ENCODE data around the gene PAX3. TPM values are rescaled to one million over a fixed set of nuclear protein-coding genes. Genes with fewer than 3 reads are reported as not detected.

The PAX3 gene
- total RNA-seq, 1 experiment from 2014 or later = not detected

DNA sequence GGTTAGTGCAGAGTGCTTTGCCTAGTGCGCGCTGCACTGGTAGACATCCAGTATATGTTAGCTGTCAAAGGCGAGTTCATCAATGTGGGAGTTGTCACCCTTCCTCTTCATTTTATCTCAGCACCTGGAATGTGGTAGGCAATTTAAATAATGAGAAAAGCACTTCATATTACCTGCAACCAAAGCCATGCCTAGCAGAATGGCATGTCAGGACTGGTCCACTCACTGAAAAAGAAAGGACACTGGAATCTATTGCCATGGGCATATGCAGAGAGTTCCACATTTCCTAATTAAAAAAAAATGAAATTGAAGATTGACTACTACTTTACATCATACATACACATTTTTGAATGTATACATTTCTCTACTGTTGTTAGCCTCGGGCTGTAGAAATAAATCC lies 139.6 kb downstream of the PAX3 start:
- Histone ChIP-seq H3K4me2 (ENCODE audit: low read length) (no peak overlapping the region), H3K9me3 (ENCODE audit: control insufficient read depth in 1 of 2, insufficient read depth in 1 of 2, low read depth in 1 of 2, low read length in 2 of 2) (no peaks in the 10 kb centered on the region), H3K27me3 (ENCODE audit: insufficient read depth, low read length) (peaks cover 24% of the 10 kb centered on the region), H3K79me2 (ENCODE audit: insufficient read depth, low read length) (no peaks in the 10 kb centered on the region), H3K36me3 (ENCODE audit: control insufficient read depth in 1 of 2, insufficient read depth in 2 of 2, low read length in 2 of 2) (no peaks in the 10 kb centered on the region), H2AFZ (ENCODE audit: low read depth, low read length, poor library complexity, severe bottlenecking) (no peak overlapping the region), H3K9ac (ENCODE audit: low read length) (no peak overlapping the region), H3K4me1 (ENCODE audit: control insufficient read depth in 1 of 2, insufficient read depth in 2 of 2, low read length in 2 of 2) (no peaks in the 10 kb centered on the region), H3K27ac (ENCODE audit: low read depth, low read length) (no peak overlapping the region), H3K4me3 (replicated peaks in 1 of 2; ENCODE audit: low read depth in 1 of 2, low read length in 2 of 2) (no peak overlapping the region), H3K9me2 (ENCODE audit: insufficient read depth) (no peaks in the 10 kb centered on the region), H4K20me1 (ENCODE audit: insufficient read depth) (no peaks in the 10 kb centered on the region)
- no TSS peak for BruUV-seq (replicated peaks)
- no peak for DNase-seq (ENCODE audit: low read depth, low spot score)
- TF ChIP-seq ZFX (IDR thresholded peaks at IDR 0.05) = no peak
- TF ChIP-seq RAD21 (IDR thresholded peaks at IDR 0.05; ENCODE audit: low read depth) = no peak
- TF ChIP-seq SRF (IDR thresholded peaks at IDR 0.05; ENCODE audit: low read depth) = no peak
- TF ChIP-seq, protein P1, sequence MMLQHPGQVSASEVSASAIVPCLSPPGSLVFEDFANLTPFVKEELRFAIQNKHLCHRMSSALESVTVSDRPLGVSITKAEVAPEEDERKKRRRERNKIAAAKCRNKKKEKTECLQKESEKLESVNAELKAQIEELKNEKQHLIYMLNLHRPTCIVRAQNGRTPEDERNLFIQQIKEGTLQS (IDR thresholded peaks at IDR 0.05) = no peak
- no peak for TF ChIP-seq CEBPB (IDR thresholded peaks at IDR 0.05; ENCODE audit: low read depth)
- TF ChIP-seq SP1 (IDR thresholded peaks at IDR 0.05; ENCODE audit: low read depth) = no peak
- TF ChIP-seq POLR2AphosphoS5 (IDR thresholded peaks at IDR 0.05; ENCODE audit: low read depth, low read length) = no peak
- no peak for TF ChIP-seq YY1 (IDR thresholded peaks at IDR 0.05; ENCODE audit: extremely low read depth, insufficient replicate concordance, low read depth, low read length)
- TF ChIP-seq, protein P2, sequence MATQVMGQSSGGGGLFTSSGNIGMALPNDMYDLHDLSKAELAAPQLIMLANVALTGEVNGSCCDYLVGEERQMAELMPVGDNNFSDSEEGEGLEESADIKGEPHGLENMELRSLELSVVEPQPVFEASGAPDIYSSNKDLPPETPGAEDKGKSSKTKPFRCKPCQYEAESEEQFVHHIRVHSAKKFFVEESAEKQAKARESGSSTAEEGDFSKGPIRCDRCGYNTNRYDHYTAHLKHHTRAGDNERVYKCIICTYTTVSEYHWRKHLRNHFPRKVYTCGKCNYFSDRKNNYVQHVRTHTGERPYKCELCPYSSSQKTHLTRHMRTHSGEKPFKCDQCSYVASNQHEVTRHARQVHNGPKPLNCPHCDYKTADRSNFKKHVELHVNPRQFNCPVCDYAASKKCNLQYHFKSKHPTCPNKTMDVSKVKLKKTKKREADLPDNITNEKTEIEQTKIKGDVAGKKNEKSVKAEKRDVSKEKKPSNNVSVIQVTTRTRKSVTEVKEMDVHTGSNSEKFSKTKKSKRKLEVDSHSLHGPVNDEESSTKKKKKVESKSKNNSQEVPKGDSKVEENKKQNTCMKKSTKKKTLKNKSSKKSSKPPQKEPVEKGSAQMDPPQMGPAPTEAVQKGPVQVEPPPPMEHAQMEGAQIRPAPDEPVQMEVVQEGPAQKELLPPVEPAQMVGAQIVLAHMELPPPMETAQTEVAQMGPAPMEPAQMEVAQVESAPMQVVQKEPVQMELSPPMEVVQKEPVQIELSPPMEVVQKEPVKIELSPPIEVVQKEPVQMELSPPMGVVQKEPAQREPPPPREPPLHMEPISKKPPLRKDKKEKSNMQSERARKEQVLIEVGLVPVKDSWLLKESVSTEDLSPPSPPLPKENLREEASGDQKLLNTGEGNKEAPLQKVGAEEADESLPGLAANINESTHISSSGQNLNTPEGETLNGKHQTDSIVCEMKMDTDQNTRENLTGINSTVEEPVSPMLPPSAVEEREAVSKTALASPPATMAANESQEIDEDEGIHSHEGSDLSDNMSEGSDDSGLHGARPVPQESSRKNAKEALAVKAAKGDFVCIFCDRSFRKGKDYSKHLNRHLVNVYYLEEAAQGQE (IDR thresholded peaks at IDR 0.05; ENCODE audit: low read depth) = no peak
- no peak for TF ChIP-seq POLR2A (IDR thresholded peaks at IDR 0.05; ENCODE audit: borderline replicate concordance, extremely low read depth, insufficient read depth, insufficient read length)
- TF ChIP-seq, protein P3, sequence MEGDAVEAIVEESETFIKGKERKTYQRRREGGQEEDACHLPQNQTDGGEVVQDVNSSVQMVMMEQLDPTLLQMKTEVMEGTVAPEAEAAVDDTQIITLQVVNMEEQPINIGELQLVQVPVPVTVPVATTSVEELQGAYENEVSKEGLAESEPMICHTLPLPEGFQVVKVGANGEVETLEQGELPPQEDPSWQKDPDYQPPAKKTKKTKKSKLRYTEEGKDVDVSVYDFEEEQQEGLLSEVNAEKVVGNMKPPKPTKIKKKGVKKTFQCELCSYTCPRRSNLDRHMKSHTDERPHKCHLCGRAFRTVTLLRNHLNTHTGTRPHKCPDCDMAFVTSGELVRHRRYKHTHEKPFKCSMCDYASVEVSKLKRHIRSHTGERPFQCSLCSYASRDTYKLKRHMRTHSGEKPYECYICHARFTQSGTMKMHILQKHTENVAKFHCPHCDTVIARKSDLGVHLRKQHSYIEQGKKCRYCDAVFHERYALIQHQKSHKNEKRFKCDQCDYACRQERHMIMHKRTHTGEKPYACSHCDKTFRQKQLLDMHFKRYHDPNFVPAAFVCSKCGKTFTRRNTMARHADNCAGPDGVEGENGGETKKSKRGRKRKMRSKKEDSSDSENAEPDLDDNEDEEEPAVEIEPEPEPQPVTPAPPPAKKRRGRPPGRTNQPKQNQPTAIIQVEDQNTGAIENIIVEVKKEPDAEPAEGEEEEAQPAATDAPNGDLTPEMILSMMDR (IDR thresholded peaks at IDR 0.05 in 2 of 3, conservative IDR thresholded peaks at IDR 0.05 in 1 of 3; ENCODE audit: borderline replicate concordance in 1 of 3, insufficient read depth in 1 of 3, low read depth in 2 of 3, low read length in 2 of 3) = no peak
- TF ChIP-seq JUND (IDR thresholded peaks at IDR 0.05) = no peak
- TF ChIP-seq, protein P4, sequence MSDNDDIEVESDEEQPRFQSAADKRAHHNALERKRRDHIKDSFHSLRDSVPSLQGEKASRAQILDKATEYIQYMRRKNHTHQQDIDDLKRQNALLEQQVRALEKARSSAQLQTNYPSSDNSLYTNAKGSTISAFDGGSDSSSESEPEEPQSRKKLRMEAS (IDR thresholded peaks at IDR 0.05) = no peak
- TF ChIP-seq, protein P5, sequence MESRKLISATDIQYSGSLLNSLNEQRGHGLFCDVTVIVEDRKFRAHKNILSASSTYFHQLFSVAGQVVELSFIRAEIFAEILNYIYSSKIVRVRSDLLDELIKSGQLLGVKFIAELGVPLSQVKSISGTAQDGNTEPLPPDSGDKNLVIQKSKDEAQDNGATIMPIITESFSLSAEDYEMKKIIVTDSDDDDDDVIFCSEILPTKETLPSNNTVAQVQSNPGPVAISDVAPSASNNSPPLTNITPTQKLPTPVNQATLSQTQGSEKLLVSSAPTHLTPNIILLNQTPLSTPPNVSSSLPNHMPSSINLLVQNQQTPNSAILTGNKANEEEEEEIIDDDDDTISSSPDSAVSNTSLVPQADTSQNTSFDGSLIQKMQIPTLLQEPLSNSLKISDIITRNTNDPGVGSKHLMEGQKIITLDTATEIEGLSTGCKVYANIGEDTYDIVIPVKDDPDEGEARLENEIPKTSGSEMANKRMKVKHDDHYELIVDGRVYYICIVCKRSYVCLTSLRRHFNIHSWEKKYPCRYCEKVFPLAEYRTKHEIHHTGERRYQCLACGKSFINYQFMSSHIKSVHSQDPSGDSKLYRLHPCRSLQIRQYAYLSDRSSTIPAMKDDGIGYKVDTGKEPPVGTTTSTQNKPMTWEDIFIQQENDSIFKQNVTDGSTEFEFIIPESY (IDR thresholded peaks at IDR 0.05; ENCODE audit: extremely low read depth, insufficient replicate concordance, low read length) = no peak
- TF ChIP-seq EZH2phosphoT487 (IDR thresholded peaks at IDR 0.05; ENCODE audit: borderline replicate concordance) = no peak
- TF ChIP-seq ELF1 (IDR thresholded peaks at IDR 0.05; ENCODE audit: borderline replicate concordance, low read depth) = no peak
- no peak for TF ChIP-seq SIN3A (IDR thresholded peaks at IDR 0.05; ENCODE audit: low read depth)
- no peak for TF ChIP-seq FOSL1 (IDR thresholded peaks at IDR 0.05; ENCODE audit: low read depth)
- no peak for ATAC-seq
- ChIA-PET RAD21 (ENCODE audit: low non-redundant PET in 1 of 2, low total read pairs in 2 of 2, uncharacterized antibody in 2 of 2, unreplicated experiment in 2 of 2) (no interaction called here), CTCF (no interaction called here), POLR2A (no interaction called here)
- intact Hi-C loops (cut with micrococcal nuclease) = no loop called here
